ENCODE data around the gene RTEL1.

Gene RTEL1

DNA sequence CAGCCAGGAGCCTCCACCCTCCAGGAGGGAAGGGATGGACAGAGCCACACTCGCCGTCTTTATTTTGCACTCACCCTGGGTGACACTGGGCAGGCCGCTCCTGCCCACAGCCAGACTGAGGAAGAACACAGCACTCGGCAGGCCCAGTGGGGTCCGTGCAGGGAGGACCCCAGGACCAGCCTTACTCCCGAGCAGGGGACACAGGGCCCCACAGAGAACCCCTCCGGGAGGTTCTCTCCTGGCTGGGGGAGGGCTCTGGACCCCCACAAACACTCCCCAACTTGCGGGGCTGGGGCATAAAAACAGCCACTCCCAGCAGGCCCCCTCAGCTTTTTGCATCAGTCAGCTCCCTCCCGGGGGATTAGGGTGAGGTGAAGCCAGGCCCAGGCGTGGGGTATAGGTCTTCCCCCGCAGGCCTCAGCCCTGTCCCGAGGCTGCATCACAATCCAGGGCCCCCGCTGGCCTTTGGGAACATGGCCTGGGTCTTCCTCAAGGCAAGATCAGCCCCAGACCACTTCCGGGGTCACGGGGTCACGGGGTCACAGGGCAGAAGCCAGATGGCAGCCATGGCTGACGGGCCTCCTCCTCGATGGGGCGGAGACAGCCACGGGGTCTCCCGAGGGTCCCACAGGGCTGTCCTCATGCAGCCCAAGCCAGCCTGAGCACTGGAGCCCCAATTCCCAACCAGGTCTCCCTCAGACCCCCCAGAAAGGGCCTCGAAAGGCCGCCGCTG, 41.5 kb downstream of the RTEL1 start:
- DNase-seq (ENCODE audit: low read depth) = no peak

DNA sequence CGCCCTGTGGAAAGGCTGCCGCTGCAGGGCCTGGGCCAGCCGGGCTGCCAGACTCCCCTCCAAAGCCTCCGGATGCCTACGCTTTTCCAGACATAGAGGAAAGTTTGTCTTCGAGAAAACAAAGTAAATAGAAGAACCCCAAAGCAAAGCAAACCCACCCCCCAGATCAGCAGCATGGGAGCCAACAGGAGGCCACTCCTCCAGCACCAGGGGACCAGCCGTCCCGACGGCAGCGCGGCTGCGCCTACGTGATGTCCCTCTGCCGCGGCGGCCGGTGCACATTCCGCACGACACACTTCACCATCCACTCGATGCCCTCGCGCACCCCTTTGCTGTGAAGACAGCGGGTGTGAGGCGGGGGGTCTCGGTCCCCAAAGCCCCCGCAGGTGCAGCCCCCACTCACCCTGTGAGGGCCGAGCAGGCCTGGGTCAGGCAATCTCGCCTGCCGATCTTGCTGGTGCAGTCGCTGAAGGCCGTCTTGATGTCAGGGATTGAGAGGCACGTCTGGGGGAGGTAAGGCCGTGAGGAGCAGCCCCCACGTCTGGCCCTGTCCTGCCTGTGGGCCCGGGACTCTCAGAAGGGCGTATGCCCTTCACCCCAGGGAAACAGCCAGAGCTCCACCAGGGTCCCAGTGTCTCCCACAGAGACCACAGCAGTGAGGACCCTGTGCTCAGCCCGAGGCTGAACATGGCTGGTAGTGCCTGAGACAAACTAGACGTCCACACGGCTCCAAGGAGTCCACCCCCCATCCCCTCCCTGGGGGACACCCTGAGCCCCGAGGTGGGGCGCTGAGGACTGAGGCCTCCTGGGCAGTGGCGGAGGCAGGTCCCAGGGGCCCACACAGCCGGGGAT, 42.3 kb downstream of the RTEL1 start:
- DNase-seq (ENCODE audit: low read depth) = no peak

DNA sequence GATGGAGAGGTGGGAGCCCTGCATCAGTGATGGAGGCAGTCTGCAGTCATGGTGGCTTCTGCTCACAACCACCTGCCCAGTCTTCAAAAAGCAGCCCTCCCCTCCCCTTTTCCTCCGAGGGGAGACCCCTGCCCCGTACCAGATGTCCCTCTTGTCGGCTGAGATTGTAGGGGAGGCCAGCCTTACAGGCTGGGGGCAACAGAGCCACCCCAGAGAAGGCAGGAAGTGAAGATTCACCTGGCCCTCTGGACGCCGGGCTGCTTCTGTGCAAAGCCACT, 42.9 kb downstream of the RTEL1 start:
- no peak for DNase-seq (ENCODE audit: low read depth)

DNA sequence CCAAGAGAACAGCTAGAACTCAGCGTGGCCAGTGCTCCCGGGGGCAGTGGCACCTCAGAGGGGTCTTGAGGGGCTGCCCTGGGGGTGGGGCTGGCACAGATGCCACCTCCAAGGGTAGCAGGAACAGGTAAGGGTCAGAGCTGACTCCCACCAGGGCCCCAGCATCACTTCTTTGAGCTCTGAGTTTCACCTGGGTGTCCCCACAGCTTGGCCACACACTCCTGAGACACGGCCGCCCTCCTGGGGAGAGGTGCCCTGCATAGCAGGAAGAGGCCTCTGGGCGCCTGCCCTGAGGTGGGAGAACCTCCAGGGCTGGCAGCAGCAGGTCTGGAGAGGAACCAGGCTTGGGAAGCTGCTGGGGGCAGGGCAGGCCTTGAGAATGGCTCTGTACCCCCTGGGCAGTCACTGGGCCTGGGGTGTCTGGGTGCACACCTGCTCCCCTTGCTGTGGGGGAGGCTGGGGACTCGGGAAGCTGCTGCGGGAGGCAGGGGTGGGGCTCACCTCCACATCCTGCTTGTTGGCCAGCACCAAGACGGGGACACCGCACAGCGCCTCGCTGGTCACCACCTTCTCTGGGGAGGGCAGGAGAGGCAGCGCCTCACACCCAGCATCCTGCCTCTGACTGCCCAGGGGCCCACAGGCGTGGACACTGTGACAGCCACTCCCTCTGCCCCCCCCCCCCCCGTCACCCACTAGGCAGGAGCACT, 43.4 kb downstream of the RTEL1 start:
- no peak for DNase-seq (ENCODE audit: low read depth)

DNA sequence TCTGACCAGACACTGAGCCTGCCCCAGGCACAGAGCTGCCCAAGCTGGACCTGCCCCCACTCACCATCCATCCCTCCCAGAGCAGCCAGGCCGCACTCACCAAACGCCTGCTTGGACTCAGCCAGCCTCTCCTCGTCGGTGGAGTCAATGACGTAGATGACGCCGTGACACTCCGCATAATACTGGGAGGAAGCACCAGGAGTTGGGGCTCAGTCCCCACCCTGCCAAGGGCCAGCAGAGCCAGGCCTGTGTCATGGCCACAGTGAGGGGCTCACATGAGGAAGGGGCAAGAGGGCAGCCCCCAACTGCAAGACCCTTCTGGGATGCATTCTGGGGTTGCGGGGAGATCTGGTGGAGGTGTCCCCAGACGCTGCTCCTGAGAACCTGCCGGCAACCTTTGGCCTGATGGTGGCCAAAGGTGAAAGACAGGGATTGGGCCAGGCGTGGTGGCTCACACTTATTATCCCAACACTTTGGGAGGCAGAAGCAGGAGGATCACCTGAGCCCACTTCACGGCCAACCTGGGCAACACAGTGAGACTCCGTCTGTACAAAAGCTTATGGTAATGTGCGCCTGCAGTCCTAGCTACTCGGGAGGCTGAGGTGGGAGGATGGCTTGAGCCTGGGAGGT, 44.0 kb downstream of the RTEL1 start:
- no peak for DNase-seq (ENCODE audit: low read depth)

DNA sequence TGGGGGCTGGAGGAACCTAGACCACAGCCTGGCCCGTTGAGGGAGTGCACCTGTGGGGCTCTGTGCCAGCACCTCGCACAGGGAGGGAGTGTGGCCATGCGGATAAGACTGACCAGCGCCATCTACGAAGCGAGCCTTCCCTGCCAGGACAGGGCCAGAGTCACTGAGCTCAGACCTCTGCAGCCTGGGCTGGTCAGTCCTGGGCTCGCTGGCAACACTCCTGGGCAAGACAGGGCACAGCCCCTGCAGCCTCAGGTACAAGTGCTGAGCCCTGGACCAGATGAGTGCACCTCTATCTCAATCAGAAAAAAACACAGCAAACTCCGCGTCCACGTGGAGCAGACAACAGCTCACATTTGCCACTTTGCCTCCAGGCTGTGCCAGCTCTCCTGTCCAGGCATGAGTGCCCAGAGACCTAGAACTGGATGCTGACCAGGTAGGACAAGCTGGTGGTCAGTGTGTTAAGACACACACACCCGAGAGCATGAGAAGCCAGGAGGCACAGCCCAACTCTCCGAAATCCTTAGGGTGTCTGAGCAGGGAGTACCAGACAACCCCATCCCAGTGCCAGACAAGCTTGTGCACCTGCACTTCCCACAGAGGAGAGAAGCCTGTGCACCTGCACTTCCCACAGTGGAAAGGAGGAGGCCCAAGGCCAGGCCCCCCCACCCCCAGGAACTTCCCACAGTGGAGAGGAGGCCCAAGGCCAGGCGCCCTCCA, 44.8 kb downstream of the RTEL1 start:
- no peak for DNase-seq (ENCODE audit: low read depth)

DNA sequence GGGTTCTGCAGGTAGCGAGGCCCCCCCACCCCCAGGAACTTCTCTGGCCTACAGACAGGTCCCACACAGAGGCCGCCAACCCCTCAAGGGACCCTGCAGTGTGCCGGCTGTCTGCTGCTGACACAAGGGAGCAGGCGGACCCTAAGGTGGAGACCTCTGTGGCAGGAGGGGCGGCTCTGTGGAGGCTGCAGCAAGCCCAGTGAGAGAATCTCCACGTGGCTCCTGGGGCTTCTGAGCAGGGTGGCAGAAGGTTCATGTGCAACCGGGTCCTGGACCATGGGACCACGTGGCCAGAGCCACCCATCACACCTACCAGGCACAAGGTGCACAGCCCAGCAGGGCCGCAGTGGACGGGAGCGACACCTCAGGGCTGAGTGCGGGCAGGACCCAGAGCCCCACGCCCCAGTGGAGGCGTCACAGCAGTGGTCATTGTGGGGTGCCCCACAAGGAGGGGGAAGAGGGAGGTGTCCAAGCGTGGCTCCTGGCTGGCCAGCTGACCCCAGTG, 45.4 kb downstream of the RTEL1 start:
- no peak for DNase-seq (ENCODE audit: low read depth)

DNA sequence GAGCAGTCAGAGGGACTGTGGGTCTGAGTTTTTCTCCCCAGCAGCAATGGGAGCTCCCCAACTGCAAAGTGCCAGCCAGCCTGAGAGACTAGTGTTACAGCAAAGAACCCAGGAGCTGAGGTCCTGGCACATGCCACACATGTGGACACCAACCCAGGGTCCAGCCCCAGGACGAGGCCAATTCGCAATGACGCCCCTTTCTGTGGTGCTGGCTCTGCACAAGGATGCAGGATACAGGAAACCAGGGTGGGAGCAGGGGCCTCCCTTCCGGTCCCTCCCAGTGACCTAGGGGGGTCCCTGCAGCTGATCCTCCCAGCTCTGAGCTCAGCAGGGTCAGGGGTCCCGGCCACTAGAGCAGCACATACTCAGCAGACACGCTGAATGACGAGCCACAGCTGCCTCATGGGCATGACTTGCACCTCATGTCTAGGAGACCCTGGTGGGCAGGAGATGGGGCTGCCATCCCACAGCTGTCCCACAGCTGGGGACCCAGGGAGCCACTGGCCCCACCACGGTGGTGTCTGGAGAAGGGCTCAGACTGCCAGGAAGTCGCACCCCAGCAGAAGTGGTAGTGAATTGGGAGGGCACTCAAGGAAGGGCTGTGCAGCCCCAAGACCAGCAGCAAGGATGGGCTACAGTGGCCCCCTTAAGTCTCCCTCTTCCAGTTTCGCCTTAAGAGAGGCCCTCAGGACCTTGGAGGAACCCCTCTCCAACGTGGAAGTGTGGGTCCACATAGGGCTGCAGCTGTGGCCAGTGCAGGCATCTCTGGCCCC, 46.0 kb downstream of the RTEL1 start:
- DNase-seq (ENCODE audit: low read depth) = no peak

DNA sequence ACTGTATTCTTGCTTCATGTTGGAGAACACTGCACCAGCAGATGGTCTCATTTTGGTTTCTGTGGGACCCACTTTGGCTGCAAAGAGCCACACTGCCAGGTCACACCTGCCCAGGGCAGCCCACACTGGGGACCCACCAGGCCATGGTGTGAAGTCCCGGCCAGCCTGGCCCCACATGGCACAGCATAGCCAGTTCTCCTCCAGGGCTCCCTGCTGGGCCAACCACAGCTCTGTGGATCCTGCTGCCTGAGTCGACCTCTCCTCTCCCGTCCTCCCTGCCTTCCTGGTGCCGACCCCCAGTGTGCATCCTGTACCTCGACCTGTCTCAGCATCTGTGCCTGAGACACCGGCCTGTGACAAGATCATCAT, 46.6 kb downstream of the RTEL1 start:
- no peak for DNase-seq (ENCODE audit: low read depth)

DNA sequence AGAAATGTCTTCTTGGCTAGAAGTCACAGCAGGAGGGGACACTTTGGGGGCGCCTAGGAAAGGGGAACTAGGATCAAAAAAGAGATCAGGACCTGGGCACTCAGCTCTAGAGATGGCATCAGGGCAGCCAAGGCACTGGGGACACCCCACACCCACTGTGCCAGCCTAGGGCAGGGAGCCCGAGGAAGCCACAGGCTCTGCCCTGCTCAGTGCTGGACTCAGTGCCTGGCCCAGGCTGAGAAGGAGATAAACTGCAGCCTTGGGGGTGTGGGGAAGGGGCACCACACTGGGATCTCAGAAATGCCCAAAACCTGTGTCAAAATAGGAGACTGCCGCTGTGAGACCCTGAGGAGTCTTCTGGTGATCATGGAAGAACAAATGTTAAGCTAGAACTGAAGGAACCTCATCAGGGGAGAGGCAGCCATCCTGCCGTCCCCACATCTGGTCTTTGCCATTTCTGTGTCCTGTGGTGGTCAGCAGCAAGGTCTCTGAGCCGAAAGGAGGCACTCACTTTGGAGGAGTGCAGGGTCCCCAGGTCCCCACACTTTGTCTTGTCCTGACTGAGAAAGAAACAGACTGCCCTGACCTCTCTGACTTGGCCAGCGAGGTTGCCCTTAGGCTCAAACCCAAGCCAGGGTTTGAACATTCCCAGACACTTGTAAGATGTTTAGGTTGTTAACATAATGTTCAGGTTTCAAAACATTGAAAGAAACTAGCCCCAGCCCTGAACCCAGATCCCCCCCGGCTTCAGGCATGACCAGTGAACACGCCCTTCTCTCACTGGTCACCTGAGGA, 47.3 kb downstream of the RTEL1 start:
- DNase-seq (ENCODE audit: low read depth) = no peak

DNA sequence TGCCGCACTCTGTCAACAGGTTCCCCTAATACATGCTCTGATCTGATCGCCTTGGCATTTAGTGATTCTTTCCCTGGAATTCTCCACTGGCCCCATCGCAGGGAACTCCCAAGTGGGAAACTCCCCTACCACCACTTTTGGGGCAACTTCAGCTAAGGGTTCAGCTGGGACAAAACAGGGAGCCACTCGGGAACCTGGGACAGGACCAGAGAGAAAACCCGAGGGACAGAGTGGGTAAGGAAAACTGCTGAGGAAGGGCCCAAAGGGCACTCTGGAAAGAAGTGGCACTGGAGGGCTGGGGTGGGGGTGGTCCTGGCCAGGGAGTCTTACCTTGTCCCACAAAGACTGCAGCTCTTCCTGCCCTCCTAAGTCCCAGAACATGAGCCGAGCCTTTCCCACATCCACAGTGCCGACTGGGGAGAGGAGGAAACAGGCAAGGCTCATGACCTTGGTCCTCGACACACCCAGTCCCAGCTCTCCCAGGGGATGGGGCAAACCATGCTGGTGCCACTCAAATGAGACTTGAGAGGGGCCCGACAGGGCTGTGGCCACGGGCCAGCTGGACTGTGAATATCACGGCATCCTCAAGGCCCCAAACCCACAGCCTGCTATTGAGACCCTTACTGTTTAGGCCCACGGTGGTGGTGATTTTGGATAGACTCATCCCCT, 48.0 kb downstream of the RTEL1 start:
- no peak for DNase-seq (ENCODE audit: low read depth)

DNA sequence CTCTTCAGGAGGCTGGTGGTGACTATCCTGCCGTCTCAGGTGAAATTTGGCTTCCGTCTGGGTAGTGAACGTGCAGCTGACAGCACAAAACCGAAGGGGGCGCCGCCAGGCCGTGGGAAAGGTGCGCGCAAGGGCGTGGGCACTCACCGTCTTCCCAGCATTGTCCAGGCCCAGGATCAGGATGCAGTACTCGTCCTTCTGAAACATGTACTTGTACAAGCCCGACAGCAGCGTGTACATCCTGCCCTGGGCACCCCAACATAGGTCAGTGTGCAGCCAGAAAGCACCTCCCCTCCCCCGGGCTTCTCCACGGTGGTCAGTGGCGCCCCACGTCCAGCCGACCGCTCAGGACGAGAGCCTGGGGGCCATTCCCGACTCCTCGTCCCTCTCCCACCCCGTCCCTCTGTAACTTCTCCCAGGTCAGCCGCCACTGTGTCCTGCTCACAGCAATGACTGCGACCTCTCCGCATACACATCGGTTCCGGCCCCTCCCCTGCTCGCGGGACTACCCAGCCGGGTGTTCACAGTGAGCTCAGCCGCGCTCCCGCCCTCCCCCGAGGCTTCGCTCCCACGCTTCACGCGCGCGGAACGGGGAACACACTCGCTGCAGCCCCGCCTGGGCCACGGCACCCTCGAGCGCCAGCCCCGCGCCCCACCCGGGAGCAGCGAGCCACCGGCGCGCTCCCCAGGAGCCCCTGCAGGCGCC, 48.9 kb downstream of the RTEL1 start:
- DNase-seq (ENCODE audit: low read depth) = peak; percentile 64

DNA sequence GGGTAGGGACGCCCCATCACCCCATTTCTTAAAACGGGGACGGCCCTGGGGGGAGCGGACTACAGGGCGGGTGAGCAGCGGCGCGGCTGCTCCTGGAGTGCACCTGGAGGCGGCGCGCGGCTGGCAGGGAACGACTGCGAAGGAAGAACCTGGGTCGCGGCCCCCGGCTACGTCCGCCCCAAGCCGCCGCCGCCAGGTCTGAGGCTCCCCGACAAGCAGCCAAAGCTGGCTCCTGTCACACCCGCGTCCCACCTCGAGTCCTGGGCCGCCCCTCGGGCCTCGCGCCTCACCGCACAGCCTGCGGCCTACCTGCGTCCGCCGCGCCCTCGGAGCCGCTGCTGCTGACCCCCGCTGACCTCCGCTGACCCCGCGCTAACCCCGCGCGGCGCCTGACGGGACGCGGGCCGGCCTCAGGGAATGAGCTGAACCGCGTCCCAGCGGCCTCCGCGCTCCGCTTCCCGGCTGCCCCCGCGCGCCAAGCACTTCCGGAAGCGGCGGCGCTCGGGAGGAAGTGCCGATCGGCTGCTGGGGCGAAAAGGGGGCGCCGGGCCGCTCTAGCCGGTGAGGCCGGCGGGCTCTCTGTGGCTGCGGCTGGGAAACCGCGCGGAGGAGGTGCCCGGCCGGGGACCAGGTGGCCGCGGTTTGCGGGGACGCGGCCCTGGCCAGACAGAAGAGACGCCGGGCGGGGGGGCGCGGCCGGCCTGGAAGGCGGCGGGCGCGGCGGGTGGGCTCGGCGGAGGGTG, 49.6 kb downstream of the RTEL1 start, which contains the start of the genes ARFRP1 and ZGPAT:
ARFRP1 (minus strand) TSS at position 419 of the 743 bp plus-strand sequence. CDS start 885 bp downstream, outside the sequence.
ZGPAT (plus strand) TSS at position 482 of the 743 bp plus-strand sequence. CDS start 542 bp downstream, outside the sequence.
- DNase-seq (ENCODE audit: low read depth) = peak; percentile 87

DNA sequence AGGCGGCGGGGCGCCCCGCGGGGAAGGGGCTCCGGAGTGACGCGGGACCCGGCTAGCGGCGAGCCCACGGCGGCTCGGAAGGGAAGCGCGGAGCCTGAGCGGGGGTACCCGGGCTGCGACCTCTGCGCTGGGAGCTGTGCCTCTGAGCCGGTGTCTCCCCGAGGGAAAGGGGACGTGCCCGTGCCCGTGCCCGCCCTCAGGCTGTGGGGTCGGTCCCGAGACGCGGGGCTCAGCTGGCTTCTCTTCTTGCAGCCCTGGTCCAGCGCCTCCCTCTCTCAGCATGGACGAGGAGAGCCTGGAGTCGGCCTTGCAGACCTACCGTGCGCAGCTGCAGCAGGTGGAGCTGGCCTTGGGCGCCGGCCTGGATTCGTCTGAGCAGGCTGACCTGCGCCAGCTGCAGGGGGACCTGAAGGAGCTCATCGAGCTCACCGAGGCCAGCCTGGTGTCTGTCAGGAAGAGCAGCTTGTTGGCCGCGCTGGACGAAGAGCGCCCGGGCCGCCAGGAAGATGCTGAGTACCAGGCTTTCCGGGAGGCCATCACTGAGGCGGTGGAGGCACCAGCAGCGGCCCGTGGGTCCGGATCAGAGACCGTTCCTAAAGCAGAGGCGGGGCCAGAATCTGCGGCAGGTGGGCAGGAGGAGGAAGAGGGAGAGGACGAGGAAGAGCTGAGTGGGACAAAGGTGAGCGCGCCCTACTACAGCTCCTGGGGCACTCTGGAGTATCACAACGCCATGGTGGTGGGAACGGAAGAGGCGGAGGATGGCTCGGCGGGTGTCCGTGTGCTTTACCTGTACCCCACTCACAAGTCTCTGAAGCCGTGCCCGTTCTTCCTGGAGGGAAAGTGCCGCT, 50.4 kb downstream of the RTEL1 start:
- peak; percentile 32 for DNase-seq (ENCODE audit: low read depth)

DNA sequence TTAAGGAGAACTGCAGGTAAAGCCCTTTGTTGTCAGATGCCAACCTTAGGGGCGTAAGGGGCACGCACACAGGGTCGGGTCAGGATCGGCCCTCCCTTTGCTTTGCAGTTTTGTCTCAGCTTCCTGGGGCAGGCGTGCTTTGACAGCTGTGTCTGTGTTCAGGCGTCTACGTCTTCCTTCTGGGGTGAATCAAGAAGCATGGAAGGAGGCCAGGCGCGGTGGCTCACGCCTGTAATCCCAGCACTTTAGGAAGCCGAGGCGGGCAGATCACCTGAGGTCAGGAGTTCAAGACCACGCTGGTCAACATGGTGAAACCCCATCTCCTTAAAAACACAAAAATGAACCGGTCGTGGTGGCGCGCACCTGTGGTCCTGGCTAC, 51.0 kb downstream of the RTEL1 start:
- no peak for DNase-seq (ENCODE audit: low read depth)

DNA sequence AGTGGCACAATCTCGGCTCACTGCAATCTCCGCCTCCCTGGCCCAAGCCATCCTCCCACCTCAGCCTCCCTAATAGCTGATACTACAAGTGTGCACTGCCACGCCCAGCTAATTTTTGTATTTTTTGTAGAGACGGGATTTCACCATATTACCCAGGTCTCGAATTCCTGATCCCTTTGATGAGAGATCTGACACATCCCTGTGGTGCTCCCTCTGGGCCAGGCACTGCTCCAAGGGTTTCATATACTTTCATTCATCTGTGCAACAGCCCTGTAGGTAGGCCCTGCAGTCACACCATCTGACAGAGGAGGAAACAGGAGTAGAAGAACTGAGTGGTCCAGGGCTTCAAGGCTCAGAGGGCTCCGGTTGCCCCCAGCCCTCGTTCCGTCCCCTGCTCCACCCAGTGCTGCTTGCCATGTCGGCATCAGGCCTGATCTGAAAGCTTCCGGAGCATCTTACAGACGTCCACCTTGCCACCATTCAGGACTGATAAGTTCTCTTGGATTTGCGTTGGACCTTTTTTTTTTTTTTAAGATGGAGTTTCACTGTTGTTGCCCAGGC, 53.1 kb downstream of the RTEL1 start:
- no peak for DNase-seq (ENCODE audit: low read depth)

DNA sequence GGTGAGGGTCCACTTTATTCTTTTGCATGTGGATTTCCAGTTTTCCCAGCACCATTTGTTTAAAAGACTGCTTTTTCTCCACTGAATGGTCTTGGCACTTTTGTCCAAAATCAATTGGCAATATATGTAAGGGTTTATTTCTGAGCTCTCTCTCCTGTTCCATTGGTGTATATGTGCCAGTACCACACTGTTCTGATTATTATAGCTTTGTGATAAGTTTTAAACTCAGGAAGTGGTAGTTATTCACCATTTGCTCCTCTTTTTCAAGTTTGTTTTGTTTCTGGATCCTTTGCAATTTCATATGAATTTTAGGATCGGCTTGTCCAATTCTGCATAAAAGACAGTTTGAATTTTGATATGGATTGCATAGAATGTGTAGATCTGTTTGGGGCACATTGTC, 54.1 kb downstream of the RTEL1 start:
- DNase-seq (ENCODE audit: low read depth) = no peak
